GM10847 (cell line): ENCODE results near the gene WNT6.

Source experiments
- POLR2A ChIP-seq: IDR thresholded peaks from 2 replicates; pipeline ENCODE4 v1.6.1; 2011; ENCODE audit not compliant: insufficient read length; ENCODE audit errors: extremely low read depth

WNT6 gene

DNA sequence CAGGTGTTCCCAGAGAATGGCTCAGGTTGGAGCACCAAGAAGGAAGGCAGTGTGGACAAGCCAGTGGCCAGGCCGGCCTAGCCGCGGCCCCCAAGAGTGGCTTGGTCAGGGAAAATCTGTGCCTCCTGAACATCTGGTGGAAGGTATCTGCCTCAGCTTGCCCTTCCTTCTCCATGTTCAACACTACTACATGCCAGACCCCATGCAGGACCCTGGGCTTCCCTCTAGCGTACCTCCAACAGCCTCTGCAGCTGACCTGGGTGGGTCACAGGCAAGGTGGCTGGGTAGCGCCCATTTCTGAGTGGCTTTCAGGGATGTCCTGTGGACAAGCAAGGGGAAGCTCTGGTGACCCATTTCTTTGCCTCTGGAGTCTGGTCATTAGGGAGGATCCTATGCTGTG, 28.7 kb downstream of the WNT6 start:
- TF ChIP-seq POLR2A = no peak

DNA sequence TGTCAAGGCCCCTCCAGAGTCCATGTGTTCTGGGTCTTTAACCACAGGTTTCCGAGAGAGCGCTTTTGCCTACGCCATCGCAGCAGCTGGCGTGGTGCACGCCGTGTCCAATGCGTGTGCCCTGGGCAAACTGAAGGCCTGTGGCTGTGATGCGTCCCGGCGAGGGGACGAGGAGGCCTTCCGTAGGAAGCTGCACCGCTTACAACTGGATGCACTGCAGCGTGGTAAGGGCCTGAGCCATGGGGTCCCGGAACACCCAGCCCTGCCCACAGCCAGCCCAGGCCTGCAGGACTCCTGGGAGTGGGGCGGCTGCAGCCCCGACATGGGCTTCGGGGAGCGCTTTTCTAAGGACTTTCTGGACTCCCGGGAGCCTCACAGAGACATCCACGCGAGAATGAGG, 30.3 kb downstream of the WNT6 start:
- no peak for TF ChIP-seq POLR2A

DNA sequence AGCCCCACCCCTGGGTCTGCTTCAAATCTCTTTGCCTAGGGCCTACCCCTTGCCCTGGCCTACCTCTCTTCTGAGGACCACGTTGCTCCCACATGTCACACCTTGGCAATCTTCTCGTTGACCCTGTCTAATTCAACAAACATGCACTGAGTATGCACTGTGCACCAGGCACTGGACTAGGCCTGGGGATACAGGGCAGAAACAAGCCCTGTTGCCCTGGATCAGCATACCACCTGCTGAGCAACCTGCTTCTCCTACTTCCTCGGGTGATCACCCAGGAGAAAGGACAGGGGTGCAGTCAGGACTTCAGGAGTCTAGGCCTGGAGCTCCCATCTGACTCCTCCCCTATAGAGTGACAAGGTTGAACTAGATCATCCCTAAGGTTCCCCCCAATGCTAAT, 30.8 kb downstream of the WNT6 start:
- TF ChIP-seq POLR2A = no peak

DNA sequence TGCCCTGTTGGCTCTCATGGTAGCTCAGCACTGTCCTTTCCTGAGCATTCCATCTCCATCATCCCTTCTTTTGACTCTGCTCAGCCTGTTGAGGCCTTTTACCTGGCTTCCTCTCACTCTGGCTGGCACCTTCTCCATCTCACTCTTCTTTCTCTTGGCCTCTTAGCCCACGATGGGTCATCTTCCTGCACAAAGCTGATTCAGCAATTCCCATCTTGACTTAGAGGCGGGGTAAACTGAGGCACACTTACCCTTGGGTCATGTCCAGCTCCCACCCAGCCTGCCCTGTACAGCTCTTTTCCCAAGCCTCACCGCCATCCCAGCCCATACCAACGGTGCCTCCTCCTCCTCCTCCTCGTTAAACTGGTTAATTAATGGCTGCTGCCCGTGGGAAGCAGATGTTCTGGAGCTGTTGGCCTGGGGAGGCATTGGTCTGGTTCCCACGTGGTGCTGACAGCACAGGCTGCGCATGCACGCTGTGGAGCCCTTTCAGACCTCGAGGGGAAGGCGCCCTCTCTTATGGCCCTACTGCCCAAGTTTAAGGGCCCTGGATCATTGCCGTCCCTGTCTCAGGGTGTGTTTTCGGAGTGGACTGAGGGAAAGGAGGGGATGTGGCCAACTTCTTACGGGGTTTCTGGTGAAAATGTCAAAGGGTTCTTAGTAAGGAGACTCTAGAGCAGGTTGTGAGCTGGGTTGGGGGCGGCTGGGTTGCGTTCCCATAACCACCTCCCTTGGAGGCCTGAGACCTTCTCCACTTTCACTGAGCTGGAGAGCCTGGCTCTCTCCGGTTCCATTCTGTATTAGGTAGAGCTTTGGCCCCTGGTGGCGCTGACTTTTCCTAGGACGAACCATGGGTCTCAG, 31.9 kb downstream of the WNT6 start:
- no peak for TF ChIP-seq POLR2A

DNA sequence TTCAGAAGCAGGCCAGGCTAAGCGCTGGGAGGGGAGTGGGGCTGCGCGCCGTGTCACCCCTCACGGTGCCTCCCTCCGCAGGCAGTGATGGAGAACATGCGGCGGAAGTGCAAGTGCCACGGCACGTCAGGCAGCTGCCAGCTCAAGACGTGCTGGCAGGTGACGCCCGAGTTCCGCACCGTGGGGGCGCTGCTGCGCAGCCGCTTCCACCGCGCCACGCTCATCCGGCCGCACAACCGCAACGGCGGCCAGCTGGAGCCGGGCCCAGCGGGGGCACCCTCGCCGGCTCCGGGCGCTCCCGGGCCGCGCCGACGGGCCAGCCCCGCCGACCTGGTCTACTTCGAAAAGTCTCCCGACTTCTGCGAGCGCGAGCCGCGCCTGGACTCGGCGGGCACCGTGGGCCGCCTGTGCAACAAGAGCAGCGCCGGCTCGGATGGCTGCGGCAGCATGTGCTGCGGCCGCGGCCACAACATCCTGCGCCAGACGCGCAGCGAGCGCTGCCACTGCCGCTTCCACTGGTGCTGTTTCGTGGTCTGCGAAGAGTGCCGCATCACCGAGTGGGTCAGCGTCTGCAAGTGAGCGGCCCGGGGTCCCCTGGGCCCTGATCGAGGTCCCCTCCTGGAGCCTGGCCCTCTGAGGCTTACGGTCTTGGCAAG, 33.2 kb downstream of the WNT6 start:
- TF ChIP-seq POLR2A = peak; percentile 30

DNA sequence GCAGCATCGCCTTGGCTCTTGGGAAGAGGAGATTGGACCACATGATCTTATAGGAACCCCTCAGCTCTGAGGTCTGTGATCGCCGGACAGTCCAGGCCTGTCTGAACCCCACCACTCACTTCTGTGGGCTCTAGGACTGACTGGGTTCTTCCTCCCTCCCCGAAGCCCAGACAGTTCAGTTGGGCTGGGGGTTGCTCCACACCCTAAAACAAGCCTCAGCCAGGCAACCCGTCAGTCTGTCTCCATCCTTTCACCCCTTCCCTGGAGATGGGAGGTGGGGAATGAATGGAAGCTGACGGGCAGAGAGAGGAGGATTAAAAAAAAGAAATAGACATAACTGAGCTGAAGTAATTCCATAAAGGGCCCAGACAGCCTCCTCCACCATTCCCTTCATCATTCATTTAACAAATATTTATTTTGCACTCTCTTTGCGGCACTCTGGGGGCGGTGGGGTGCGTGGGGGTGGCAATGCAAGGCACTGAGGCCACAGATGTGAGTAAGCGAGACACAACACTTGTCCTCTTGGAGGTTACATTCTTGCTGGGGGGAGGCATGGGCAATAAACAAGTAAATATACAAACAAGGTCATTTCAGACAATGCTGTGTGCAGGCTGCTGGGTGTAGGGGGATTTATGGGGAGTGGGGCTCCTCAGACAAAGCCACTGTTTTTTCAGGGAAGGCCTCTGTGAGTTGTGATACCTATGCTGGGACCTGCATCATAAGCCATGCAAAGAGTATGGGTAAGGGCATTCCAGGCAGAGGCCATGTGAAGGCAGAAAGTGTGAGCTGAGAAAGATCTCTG, 33.9 kb downstream of the WNT6 start:
- TF ChIP-seq POLR2A = no peak

DNA sequence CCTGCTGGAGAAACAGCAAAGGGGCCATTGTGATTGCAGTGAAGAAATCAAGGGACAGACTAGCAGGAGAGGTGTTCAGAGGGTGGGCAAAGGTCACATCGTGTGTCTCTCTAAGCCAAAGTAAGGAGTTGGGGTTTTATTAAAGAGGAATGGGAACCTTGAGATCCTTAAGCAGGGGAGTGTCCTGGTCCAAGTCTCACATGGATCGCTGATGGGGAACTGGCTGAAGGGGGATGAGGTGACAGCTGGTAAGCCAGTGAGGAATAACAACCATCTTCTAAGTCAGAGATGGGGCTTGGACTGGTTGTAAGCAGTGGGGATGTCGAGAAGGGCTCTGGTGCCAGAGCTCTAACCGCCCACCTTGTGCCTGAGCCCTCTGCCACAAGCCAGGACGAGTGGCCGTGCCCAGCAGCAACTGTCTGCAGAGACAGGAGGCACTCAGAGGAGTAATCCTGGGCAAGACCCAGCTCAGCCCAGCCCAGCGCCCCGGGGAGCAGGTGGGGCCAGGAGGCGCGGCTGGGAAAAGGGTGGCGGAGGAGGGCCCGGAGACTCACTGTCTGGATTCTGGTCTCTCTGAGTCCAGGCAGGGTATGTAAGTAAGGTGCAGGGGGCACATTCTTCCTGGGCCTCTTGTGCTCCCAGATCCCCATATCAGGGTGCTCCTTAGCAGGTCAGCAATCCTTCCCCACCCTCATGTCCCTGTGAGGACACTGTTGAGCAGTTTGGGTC, 34.7 kb downstream of the WNT6 start:
- TF ChIP-seq POLR2A = no peak

DNA sequence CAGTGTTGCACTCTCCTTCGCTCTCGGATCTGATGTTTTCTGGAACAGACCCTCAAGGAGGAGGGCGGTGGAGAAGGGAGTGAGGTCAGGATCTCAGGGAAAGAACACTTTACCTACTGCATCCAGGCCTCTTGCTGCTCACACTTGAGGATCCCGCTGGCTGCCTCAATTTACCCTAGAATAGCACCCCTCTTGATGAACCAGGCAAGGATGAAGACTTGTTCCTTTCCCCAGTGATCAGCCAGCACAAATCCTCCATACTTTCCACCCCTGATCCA, 35.2 kb downstream of the WNT6 start:
- no peak for TF ChIP-seq POLR2A

DNA sequence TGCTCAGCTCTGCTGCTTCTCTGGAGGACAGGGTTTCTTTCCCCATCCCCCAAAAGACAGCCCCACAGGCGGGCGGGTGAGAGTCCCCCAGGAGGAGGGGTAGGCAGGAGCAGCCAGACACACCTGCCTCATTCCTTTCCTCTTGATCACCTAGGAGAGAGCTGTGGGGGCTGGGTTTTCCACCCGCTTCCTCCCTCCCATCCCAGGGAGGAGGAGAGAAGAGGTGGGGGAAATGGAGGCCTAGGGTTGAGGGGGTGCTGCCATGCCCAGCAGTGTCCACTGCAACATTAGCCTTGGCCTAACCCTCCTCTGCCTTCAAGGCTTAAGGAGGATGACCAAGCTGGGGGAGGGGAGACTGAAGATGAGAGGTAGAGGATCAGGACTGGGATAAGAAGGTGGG, 35.7 kb downstream of the WNT6 start:
- no peak for TF ChIP-seq POLR2A

DNA sequence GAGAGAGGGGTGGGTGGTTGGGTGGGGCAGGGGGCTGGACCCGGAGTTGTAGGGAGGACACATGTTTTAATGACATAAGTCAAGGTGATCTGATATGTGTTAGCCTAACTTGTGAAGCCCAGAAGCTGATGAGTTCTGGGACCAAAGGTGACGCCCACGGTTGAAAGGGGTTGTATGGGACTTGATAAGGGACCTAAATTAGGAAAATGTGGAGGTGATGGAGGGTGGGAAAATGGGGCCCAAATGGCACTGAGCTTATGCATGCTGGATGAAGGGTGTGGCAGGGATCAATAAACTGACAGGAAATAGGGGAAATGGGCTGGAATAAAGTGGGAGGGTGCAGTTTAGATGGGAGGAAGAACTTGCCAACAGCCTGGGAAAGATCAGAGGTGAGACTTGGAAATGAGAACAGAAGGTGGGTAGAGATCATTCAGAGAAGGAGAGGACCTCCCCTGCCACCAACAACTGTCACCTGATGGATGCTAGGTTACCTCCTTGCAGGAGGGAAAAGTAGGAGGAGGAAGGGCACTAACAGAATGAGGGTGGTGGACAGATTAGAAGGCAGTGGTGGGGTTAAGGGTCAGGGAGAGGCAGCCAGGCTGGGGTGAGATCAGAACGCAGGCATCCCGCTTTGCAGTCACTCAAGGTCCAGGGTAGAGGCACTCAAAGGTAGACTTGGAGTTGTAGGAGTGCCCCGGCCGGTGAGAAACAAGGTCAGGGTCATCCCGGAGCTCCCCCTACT, 36.3 kb downstream of the WNT6 start:
- no peak for TF ChIP-seq POLR2A

DNA sequence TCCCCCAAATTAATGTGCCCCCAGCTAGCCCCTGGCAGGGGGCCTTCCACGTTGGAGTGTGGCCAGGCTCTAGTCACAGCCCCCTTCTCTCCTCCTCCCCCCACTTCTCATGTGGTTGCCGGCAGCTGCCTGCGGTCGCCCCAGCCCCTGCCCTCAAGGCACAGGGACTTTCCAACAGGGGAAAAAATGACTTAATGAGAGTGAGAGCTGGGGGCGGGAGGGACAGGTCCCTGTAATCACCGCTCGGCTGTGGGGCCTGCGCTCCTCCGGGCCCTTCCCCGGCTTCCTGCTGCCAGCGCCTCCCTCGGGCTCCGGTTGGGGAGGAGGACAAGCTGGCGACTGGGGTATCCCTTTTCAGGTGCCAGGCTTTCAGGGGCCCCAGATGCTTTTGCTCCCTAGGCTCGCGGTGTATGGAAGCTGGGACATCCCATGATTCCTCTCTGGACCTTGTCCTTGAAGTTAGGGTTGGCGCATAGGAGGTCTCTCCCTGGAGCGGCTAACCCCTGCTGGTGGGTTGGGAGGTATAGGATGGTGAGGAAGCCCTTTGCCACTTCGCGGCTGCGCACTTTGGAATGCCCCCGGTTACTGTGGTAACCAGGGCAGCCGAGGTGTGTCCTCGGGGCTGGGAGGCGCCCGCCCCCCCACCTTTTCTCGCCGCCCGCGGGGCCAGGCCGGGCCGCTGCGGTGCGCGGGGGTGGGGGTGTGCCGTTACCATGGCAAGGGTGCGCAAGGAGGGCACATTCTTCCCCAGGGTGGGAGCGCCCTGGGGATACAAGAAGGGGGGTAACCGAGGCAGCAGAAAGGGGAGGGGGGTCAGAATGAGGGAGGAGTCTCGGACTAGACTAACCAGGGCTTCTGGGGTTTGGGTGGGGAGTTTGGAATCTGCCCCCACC, 37.1 kb downstream of the WNT6 start:
- peak; percentile 32 for TF ChIP-seq POLR2A

DNA sequence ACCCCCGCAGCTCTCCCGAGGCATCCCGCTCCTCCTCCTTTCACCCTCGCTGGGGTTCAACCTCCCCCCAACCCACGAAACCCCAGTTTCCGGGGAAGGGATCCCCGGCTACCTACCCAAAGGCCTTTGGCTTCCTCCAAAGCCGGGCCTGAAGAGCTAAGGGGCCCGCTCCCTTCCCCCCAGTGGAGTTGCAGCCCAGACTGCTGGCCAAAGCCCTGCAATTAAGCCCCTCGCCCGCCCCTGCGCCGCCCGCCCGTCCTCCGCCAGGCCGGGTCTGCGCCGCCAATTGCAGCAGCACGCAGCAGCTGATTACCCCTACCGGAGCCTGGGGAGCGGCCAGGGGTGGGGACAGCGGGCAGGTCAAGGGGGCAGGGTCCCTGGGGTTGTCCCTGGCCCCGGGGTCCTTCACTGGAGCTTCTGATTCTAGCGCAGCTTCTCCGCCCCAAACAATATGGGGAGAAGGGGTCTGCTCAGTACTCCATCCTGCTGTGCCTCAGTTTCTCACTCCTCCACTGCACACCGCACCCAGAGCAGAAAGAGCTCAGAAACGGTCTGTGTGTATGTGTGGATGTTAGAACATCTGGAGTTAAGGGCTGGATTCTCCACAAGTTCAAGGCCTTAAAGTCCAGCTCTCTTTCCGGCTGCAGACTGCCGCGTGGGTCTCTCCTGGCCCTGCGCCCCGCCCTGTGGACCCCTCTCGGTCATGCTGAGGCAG, 37.9 kb downstream of the WNT6 start:
- no peak for TF ChIP-seq POLR2A
